MG63 (cell line): Measurements from ENCODE around the gene ADIPOQ. TPM values are rescaled to one million over a fixed set of nuclear protein-coding genes. Genes with fewer than 3 reads are reported as not detected.
"Not testable (repeated sequence)": the region's sequence is repeated elsewhere in the genome, so short reads cannot be mapped to it uniquely, and the experiment has no call there.

Experiments
- DNase-seq: peaks from one replicate; pipeline ENCODE4 v3.0.0-alpha.2; 2020
- H3K27me3 ChIP-seq: fragments of 250-450 bp; sonication (Bioruptor Pico); 2 replicates; pipeline ENCODE4 v1.5.1; 2020; ENCODE audit warnings: mild to moderate bottlenecking, moderate library complexity
- H3K36me3 ChIP-seq: fragments of 250-450 bp; sonication (Bioruptor Pico); 2 replicates; pipeline ENCODE4 v1.5.1; 2020; ENCODE audit warnings: mild to moderate bottlenecking, moderate library complexity
- H3K4me3 ChIP-seq: fragments of 250-450 bp; sonication (Bioruptor Pico); 2 replicates; pipeline ENCODE4 v1.5.1; 2020; ENCODE audit warnings: mild to moderate bottlenecking, moderate library complexity
- H3K9me3 ChIP-seq: fragments of 250-450 bp; sonication (Bioruptor Pico); 2 replicates; pipeline ENCODE4 v1.5.1; 2020; ENCODE audit warnings: mild to moderate bottlenecking, moderate library complexity
- total RNA-seq: library from RNA; depleted of rRNA; stranded (reverse); fragments of >200 nt; shearing (Covaris generic); gene quantifications from 2 replicates; pipeline ENCODE4 v1.2.3, GENCODE V29; 2014; ENCODE audit warnings: low replicate concordance

ADIPOQ gene
- total RNA-seq, 1 experiment from 2014 or later: not detected

DNA sequence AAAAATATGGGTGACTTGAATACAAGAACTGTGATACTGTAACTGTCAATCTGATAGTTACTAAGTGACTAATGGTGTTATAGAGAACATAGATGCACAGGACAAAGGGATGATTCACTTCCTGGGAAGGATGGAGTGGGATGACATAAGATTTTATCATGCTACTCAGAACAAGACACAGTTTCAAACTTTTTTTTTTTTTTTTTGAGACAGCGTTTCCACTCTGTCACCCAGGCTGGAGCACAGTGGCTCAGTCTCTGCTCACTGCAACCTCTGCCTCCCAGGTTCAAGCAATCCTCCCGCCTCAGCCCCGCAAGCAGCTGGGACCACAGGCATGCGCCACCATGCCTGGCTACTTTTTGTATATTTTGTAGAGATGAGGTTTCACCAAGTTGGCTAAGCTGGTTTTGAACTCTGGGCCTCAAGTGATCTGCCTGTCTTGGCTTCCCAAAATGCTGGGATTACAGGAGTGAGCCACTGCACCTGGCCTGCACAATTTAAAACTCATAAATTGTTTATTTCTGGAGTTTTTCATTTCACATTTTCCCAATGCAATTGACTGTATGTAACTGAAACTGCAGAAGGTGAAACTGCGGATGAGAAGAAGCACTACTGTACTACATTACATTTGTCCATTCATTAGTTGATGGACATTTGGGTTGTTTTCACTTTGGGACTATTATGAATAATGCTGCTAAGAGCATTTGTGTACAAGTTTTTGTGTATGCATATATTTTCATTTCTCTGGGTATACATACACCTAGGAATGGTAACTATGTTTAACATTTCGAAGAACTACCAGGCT is 40.6 kb downstream of the ADIPOQ start:
- no peaks in the 10 kb centered on the region for H3K9me3 ChIP-seq
- H3K27me3 ChIP-seq: no peaks in the 10 kb centered on the region
- no peak overlapping the region for H3K4me3 ChIP-seq
- H3K36me3 ChIP-seq: no peaks in the 10 kb centered on the region
- DNase-seq: peak; percentile 12

DNA sequence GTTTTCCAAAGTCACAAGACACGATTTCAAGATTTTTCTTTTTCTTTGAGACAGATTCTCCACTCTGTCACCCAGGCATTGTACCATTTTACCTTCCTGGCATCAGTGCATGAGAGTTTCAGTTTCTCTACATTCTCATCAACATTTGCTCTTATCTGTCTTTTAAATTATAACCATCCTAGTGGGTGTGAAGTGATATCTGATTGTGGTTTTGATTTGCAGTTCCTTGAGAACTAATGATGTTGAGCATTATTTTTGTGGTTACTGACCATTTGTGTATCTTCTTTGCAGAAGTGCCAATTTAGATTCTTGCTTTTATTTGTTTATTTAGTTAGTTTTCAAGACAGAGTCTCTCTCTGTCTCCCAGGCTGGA is 41.2 kb downstream of the ADIPOQ start:
- no peaks in the 10 kb centered on the region for H3K9me3 ChIP-seq
- H3K36me3 ChIP-seq: no peaks in the 10 kb centered on the region
- H3K4me3 ChIP-seq: no peak overlapping the region
- DNase-seq: no peak
- no peaks in the 10 kb centered on the region for H3K27me3 ChIP-seq

DNA sequence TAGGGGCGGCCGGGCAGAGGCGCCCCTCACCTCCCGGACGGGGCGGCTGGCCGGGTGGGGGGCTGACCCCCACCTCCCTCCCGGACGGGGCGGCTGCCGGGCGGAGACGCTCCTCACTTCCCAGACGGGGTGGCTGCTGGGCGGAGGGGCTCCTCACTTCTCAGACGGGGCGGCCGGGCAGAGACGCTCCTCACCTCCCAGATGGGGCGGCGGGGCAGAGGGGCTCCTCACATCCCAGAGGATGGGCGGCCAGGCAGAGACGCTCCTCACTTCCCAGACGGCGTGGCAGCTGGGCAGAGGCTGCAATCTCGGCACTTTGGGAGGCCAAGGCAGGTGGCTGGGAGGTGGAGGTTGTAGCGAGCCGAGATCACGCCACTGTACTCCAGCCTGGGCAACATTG is 42.4 kb downstream of the ADIPOQ start:
- not testable (repeated sequence) for H3K36me3 ChIP-seq, H3K27me3 ChIP-seq, DNase-seq, H3K9me3 ChIP-seq, H3K4me3 ChIP-seq

DNA sequence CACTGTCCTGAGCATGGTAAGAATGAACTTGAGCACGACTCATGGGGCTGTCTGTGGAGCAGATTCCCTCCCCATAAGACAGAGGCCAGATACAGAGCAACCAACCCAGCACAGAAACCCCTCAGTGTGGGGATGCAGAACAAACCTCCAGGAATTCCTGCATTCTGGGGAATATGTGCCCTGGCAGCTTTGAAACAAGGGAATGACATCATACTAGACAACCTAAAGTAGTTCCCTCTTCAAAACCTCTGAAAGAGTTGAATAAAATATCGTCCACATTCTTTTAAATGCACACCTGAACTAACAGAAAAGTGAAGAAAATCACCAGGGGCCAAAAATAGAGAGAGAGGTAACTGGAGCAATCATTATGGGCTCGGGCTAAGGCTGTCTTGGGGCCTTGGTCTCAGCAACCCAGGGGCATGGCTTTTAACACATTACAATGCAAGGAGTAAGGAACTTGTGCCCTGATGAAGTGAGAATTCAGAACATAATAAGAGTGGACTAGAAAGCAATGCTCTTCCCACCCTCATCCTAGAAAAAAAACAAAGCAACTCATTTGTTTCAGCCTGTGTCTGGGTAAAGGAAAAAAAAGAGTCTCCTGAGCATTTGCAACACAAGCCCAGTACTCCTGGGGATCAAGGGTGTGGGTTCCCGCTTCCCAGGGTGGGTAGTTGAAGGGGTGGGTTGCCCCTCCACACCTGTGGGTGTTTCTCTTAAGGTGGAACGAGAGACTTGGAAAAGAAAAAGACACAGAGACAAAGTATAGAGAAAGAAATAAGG is 43.9 kb downstream of the ADIPOQ start:
- Histone ChIP-seq H3K36me3 (no peaks in the 10 kb centered on the region), H3K4me3 (no peak overlapping the region), H3K27me3 (peaks cover 5% of the 10 kb centered on the region; the same call in 1 of the 2 replicates), H3K9me3 (no peaks in the 10 kb centered on the region)
- no peak for DNase-seq

DNA sequence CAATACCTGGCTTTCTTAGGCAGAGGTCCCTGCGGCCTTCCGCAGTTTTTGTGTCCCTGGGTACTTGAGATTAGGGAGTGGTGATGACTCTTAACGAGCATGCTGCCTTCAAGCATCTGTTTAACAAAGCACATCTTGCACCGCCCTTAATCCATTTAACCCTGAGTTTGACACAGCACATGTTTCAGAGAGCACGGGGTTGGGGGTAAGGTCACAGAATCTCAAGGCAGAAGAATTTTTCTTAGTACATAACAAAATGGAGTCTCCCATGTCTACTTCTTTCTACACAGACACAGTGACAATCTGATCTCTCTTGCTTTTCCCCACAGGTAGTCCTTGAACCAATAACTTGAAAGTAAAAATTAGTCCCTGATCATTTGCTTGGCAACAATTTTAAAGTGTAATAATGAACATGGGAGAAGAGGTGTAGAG is 45.0 kb downstream of the ADIPOQ start:
- H3K4me3 ChIP-seq, H3K27me3 ChIP-seq, DNase-seq, H3K36me3 ChIP-seq, H3K9me3 ChIP-seq: not testable (repeated sequence)

DNA sequence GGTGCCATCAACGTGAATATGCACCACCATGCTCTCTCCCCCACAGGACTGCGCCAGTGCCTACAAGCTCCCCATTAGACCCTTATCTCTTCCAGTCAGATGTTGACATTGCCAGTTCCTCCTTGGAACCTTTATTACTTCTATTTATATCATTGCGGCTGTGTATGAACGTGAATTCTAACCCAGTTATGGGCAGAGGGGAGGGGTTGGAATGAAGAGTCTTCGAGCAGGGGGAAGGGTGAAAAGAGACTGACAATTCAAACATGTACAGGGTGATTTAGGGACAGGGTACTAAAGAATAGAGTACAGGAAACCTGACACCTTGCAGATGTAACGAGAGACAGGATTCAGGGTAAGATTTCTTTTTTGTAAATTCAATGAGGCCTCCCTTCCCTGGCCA is 46.1 kb downstream of the ADIPOQ start:
- H3K36me3 ChIP-seq: no peaks in the 10 kb centered on the region
- H3K4me3 ChIP-seq: no peak overlapping the region
- H3K27me3 ChIP-seq: peaks cover 5% of the 10 kb centered on the region; the same call in 1 of the 2 replicates
- no peaks in the 10 kb centered on the region for H3K9me3 ChIP-seq
- no peak for DNase-seq

DNA sequence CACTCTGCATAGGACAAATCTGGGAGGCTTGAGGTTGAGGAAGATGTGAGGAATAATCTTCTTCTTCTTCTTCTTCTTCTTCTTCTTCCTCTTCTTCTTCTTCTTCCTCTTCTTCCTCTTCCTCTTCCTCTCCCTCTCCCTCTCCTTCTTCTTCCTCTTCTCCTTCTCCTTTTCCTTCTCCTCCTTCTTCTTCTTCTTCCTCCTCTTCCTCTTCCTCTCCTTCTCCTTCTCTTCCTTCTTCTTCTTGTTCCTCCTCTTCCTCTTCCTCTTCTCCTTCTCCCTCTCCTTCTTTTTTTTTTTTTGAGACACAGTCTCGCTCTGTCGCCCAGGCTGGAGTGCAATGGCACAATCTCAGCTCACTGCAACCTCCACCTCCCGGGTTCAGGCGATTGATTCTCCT is 47.2 kb downstream of the ADIPOQ start:
- H3K9me3 ChIP-seq, H3K36me3 ChIP-seq, H3K27me3 ChIP-seq, DNase-seq, H3K4me3 ChIP-seq: not testable (repeated sequence)

DNA sequence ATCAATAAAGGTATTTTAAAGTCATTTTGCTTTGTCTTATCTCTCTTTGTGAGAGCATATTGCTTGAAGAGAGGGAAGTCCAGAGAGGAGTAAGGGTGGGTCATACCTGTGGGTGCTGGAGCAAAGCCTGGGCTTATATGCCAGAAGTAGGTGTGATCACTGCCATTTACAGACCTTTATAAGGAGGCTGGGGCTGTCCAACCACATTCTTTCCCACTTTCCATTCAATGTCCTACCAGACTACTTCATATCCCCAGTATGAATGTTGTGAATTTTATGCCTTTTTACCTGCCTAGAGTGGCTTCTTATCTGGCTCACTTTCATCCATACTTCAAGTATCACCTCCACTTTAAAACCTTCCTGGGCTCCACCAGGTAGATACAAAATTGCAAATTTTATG is 48.4 kb downstream of the ADIPOQ start:
- peaks cover 5% of the 10 kb centered on the region; the same call in 1 of the 2 replicates for H3K27me3 ChIP-seq
- DNase-seq: no peak
- no peak overlapping the region for H3K4me3 ChIP-seq

DNA sequence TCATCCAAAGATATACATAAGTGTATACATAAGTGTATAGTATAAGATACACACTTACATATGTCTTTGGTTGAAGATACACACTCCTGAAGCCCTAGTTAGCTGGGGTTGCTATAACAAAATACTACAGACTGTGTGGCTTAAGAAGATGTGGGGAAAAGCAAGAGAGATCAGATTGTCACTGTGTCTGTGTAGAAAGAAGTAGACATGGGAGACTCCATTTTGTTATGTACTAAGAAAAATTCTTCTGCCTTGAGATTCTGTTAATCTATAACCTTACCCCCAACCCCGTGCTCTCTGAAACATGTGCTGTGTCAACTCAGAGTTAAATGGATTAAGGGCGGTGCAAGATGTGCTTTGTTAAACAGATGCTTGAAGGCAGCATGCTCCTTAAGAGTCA is 50.6 kb downstream of the ADIPOQ start:
- not testable (repeated sequence) for DNase-seq, H3K4me3 ChIP-seq, H3K27me3 ChIP-seq, H3K36me3 ChIP-seq, H3K9me3 ChIP-seq

More for the DNA sequence above, 48.4 kb downstream of the ADIPOQ start:
- no peaks in the 10 kb centered on the region for H3K9me3 ChIP-seq
- no peaks in the 10 kb centered on the region for H3K36me3 ChIP-seq

DNA sequence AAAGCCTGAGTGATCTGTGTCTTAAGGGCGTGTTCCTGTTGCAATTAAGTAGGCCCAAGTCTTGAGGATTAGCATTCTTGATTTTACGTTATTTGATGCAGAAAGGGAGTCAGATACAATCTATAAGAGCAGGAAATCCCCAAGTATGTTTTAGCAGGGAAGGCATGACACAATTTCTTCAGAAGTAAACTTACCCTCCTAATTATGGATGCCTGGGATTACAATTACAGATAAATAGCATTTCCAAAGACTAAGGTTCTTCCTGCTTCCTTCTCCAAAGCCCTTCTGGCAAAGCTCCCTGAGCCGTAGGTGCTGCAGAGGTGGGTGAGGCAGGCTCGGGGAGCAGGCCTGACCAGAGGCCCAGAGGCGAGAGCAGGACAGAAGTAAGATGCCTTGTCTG is 52.9 kb downstream of the ADIPOQ start:
- no peaks in the 10 kb centered on the region for H3K36me3 ChIP-seq
- H3K9me3 ChIP-seq: no peaks in the 10 kb centered on the region
- H3K4me3 ChIP-seq: no peak overlapping the region
- 0 out of 2 replicates have a peak, but pooled peaks cover 2% of the 10 kb centered on the region for H3K27me3 ChIP-seq
- DNase-seq: no peak

DNA sequence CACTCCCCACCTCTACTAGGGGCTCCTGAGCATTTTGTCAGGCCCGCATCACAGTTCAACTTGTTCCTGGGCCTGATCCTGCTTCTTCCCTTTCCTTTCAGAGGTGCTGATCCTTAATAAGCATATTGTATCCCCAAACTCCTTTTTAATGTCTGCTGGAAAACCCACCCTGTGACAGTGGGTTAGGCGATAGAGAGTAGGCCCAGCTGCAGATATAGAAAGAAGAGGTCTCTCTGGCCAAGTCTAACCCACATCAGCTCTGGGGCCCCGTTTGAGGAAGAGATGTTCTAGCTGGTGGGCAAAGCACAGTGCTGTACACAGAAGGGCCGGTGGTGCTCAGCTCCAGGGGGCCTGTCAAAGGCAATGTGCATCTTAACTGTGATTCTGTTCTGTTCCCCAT is 53.5 kb downstream of the ADIPOQ start:
- H3K9me3 ChIP-seq: no peaks in the 10 kb centered on the region
- no peaks in the 10 kb centered on the region for H3K36me3 ChIP-seq
- no peaks in the 10 kb centered on the region for H3K27me3 ChIP-seq
- no peak overlapping the region for H3K4me3 ChIP-seq
- DNase-seq: no peak

DNA sequence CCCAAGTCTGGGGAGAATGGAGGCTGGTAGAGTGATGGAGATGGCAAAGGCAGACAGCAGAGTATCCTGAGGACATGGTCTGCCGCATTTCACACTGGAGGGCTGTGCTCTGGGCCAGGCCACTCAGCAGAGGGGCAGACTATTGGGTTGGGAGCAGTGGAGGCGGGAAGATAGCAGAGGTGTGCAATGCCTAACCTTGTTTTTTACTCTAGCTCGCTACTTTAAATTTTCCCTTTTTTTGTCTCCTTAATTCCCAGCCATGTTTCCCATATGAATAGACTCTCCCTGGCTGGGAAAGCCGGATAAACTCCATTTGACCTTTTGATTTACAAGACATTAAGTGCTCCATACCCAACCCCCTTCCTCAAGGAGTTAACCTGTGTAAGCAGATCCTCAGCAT is 54.4 kb downstream of the ADIPOQ start:
- Histone ChIP-seq H3K9me3 (no peaks in the 10 kb centered on the region), H3K36me3 (no peaks in the 10 kb centered on the region), H3K27me3 (no peaks in the 10 kb centered on the region), H3K4me3 (no peak overlapping the region)
- DNase-seq: no peak

DNA sequence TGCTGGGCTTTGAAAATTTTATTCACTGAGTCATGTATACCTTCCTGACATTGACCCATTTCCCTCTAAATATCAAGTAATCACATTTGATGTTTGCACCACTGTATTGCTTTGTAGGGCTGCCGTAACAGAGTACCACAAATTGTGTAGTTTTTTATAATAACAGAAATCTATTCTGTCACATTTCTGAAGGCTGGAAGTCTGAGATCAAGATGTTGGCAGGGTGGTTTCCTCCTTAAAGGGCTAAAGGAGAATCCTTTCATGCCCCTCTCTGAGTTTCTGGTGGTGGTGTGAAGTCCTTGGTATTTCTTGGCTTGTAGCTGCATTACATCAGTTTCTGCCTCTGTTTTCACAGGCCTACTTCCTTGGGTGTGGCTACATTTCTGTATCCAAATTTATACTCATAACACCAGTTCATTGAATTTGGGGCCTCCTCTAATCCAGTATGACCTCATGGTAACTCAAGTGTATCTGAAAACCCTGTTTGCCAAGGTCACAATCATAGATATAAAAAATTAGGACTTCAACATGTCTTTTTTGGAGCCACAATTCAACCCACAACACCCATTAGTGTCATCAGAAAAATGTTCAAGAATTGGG is 58.7 kb downstream of the ADIPOQ start:
- Histone ChIP-seq H3K36me3 (no peaks in the 10 kb centered on the region), H3K4me3 (no peak overlapping the region), H3K27me3 (no peaks in the 10 kb centered on the region), H3K9me3 (no peaks in the 10 kb centered on the region; the same call in 1 of the 2 replicates)
- DNase-seq: peak; percentile 46

DNA sequence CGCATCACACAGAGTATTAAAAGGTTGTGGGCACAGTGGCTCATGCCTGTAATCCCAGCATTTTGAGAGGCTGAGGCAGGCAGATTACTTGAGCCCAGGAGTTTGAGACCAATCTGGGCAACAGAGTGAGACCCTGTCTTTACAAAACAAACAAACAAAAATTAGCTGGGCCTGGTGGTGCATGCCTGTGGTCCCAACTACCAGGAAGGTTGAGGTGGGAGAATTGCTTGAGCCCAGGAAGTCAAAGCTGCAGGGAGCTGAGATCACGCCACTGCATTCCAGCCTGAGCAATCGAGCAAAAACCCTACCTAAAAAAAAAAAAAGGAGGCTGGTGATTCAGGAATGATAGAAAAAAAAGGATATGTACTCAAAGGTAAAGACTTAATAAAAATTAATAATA is 59.6 kb downstream of the ADIPOQ start:
- DNase-seq: peak; percentile 53
- no peaks in the 10 kb centered on the region; the same call in 1 of the 2 replicates for H3K9me3 ChIP-seq
- peaks cover 3% of the 10 kb centered on the region; the same call in 1 of the 2 replicates for H3K27me3 ChIP-seq
- no peaks in the 10 kb centered on the region for H3K36me3 ChIP-seq
- no peak overlapping the region for H3K4me3 ChIP-seq

DNA sequence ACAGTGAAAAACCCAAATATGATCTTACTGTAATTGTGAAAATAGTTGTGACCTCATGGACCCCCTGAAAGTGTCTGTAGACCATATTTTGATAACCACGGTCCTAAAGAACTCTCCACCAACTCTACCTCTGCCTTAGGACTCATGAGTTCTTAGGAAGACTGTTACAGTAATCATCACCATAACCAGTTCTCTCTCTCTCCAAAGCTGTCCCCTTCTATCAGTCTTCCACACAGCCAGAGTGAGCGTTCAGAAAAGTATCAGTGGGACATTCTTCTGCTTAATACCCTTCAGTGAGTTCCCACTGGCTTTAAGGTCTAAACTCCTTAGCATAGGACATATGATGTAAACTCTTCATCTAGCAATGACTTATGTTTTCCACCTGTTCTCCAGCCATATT is 60.2 kb downstream of the ADIPOQ start:
- H3K4me3 ChIP-seq: no peak overlapping the region

DNA sequence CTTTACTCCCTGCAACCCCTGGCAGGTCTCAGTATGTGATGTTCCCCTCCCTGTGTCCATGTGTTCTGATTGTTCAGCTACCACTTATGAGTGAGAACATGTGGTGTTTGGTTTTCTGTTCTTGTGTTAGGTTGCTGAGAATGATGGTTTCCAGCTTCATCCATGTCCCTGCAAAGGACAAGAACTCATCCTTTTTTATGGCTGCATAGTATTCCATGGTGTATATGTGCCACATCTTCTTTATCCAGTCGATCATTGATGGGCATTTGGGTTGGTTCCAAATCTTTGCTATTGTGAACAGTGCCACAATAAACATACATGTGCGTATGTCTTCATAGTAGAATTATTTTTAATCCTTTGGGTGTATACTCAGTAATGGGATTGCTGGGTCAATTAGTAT is 61.2 kb downstream of the ADIPOQ start:
- H3K27me3 ChIP-seq, H3K9me3 ChIP-seq, DNase-seq, H3K36me3 ChIP-seq, H3K4me3 ChIP-seq: not testable (repeated sequence)

More for the DNA sequence above, 60.2 kb downstream of the ADIPOQ start:
- Histone ChIP-seq H3K27me3 (peaks cover 3% of the 10 kb centered on the region; the same call in 1 of the 2 replicates), H3K9me3 (no peaks in the 10 kb centered on the region; the same call in 1 of the 2 replicates), H3K36me3 (no peaks in the 10 kb centered on the region)
- no peak for DNase-seq

DNA sequence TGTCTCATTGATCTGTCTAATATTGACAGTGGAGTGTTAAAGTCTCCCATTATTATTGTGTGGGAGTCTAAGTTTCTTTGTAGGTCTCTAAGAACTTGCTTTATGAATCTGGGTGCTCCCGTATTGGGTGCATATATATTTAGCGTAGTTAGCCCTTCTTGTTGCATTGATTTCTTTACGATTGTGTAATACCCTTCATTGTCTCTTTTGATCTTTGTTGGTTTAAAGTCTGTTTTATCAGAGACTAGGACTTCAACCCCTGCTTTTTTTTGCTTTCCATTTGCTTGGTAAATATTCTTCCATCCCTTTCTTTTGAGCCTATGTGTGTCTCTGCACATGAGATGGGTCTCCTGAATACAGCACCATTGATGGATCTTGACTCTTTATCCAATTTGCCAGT is 64.6 kb downstream of the ADIPOQ start:
- not testable (repeated sequence) for H3K27me3 ChIP-seq, H3K9me3 ChIP-seq, H3K4me3 ChIP-seq, DNase-seq, H3K36me3 ChIP-seq
